Activated CD8-positive, alpha-beta memory T cell treated with anti-CD3 and anti-CD28 coated beads, Interleukin-2, amount 10 ng/mL, durations not matched to agents 7 days and 5 days (primary cell): Measurements from ENCODE around the gene TDRKH. TPM values are rescaled to one million over a fixed set of nuclear protein-coding genes. Genes with fewer than 3 reads are reported as not detected.
A peak's percentile ranks its signal among the peaks of the same experiment; 100 is the strongest.

Experiments
- ATAC-seq: fragments of 150-1000 bp; cut with Tn5 transposase; one replicate; pipeline ENCODE4 v1.10.0; 2021; ENCODE audit warnings: moderate library complexity
- CTCF ChIA-PET: fragments of 350-600 bp; sonication (Branson Sonifier 250); formaldehyde crosslinking; loops from one replicate; lab custom pipeline; 2021; ENCODE audit warnings: antibody characterized with exemption; lab: Charles Lee
- DNase-seq: peaks from one replicate; pipeline ENCODE4 v3.0.0-alpha.2; 2020
- H3K27ac Mint-ChIP-seq: one replicate; pipeline ENCODE4 v1.8.0; 2021; ENCODE audit warnings: mild to moderate bottlenecking, mixed read lengths
- H3K27me3 Mint-ChIP-seq: one replicate; pipeline ENCODE4 v1.8.0; 2021; ENCODE audit warnings: mixed read lengths
- H3K36me3 Mint-ChIP-seq: one replicate; pipeline ENCODE4 v1.8.0; 2021; ENCODE audit warnings: mild to moderate bottlenecking, mixed read lengths
- H3K4me1 Mint-ChIP-seq: one replicate; pipeline ENCODE4 v1.8.0; 2021; ENCODE audit warnings: mixed read lengths
- H3K4me3 Mint-ChIP-seq: one replicate; pipeline ENCODE4 v1.8.0; 2021; ENCODE audit warnings: mild to moderate bottlenecking, moderate library complexity, mixed read lengths
- H3K9me3 Mint-ChIP-seq: one replicate; pipeline ENCODE4 v1.8.0; 2022; ENCODE audit warnings: low read depth, mixed read lengths
- total RNA-seq, 2 experiments: library from RNA; stranded (reverse); gene quantifications; one replicate each; pipeline ENCODE4 v1.2.3, GENCODE V29; 2021

Gene TDRKH
- total RNA-seq, 2 experiments from 2014 or later: 16.4 to 17.1 TPM

DNA sequence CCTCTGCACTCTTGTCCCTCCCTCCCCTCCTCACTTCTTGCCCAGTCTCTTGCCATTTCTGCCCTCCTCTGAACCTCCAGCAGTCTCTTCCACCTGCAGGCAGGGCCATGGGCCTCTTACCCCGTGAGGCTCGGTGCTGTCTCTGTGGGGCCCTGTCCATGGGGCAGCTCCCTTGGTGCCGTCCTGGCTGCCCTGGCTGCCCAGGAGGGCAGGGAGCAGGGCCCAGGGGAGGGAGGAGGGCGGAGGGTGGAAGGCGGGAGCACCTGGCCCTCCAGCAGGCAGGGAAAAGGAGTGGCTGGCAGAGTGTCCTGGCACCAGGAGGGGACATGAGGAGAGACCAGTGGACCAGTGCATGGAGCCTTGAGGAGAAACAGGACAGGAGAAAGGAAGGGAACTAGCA is 41.3 kb upstream of the TDRKH start, which contains the start of gene RORC:
Gene RORC (minus strand): TSS at position 198 of the 400 bp plus-strand sequence. CDS start 38 bp downstream, at position 160.
- ATAC-seq: no peak
- peak within 1 kb of the TSS; percentile 81 for H3K27ac Mint-ChIP-seq
- CTCF ChIA-PET: interaction anchor here (0.8 to 1.5 kb wide), 2 partner anchors 20 to 238 kb away, joined by 3 read pairs; no protein-coding TSS in a partner anchor
- no peak for DNase-seq
- H3K9me3 Mint-ChIP-seq: no peaks in the 10 kb centered on the region
- H3K27me3 Mint-ChIP-seq: no peaks in the 10 kb centered on the region
- H3K4me1 Mint-ChIP-seq: peaks cover 73% of the 10 kb centered on the region
- H3K36me3 Mint-ChIP-seq: no peaks in the 10 kb centered on the region
- no peak within 1 kb of the TSS for H3K4me3 Mint-ChIP-seq

DNA sequence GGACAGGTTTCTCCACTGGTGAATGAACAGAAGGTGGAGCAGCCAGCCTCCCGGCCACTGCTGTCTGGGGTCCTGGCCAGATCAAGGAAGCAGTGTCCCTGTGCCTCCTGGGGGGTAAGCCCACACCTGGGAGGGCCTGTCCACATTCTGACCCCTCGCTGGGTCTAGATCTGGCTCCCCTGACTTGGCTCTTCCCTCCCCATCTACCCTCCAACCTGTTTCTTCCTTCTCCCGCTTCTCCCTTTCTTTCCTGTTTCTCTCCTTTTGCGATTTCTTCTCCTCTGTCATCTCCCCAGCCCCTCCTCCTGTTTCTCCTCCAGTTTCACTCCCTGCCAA is 40.9 kb upstream of the TDRKH start:
- CTCF ChIA-PET: interaction anchor here (0.6 to 1.5 kb wide), 4 partner anchors 11 to 237 kb away, joined by 3 to 5 read pairs (median 3); no protein-coding TSS in a partner anchor

DNA sequence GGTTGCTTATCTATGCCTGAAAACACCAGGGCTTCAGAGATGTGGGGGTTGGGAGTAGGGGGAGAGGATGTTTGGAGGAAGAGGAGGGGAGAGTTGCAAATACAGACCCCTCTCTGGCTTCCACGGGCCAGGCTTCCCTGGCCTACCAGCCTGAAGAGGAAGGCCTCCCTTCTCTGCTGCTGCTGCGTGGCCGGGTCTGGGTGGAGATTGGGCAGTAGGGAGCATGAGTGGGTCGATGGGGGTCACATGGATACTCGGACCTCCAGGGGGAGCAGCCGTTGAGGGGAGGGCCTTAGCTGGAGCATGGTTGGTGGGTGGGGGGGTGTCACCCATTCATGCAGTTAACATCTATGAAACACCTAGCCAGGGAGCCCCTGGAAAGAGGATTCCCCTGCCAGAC is 39.8 kb upstream of the TDRKH start:
- Mint-ChIP-seq H3K27me3 (no peaks in the 10 kb centered on the region), H3K36me3 (no peaks in the 10 kb centered on the region), H3K4me1 (peaks cover 73% of the 10 kb centered on the region), H3K27ac (peak overlapping the region; percentile 83), H3K9me3 (no peaks in the 10 kb centered on the region), H3K4me3 (no peak overlapping the region)
- no peak for ATAC-seq
- CTCF ChIA-PET: interaction anchor here (0.7 to 1.1 kb wide), 10 partner anchors 8 to 293 kb away, joined by 3 to 6 read pairs (median 4); partner anchors contain the start of gene C2CD4D
- DNase-seq: no peak

More for the DNA sequence above, 40.9 kb upstream of the TDRKH start:
- H3K4me3 Mint-ChIP-seq: no peak overlapping the region
- ATAC-seq: no peak
- H3K4me1 Mint-ChIP-seq: peaks cover 72% of the 10 kb centered on the region
- peak overlapping the region; percentile 81 for H3K27ac Mint-ChIP-seq
- no peaks in the 10 kb centered on the region for H3K36me3 Mint-ChIP-seq
- no peak for DNase-seq
- no peaks in the 10 kb centered on the region for H3K27me3 Mint-ChIP-seq
- H3K9me3 Mint-ChIP-seq: no peaks in the 10 kb centered on the region

DNA sequence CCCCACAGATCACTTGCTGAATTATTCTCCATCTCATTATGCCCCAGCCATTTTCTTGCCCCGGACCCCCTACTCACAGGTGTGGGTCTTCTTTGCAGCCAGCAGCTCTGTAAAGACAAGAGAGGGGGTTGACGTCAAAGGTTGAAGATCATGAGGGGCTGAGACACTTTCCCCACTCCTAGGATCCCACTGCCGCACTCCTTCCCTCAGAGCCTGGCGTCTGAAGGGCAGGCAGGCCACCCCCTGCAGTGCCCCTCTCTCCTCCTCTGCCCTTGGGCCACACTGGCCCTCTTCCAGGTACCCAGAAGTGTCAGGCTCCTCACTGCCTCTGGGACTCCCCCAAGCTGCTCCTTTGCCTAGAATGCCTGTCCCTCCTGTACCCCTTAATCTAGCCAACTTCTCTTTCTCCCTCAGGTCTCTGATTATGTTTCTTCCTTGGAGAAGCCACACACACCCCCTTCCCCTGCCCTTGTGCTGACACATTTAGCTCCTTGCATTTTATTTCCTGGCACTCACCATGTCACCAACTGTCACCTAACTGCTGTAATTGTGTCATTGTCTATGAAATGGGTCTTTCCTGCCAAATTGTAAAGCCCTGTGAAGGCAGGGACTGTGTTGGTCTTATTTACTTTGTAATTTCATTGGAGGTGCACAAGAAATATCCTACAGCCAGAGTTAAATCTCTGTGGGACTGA is 39.2 kb upstream of the TDRKH start:
- H3K9me3 Mint-ChIP-seq: no peaks in the 10 kb centered on the region
- CTCF ChIA-PET: interaction anchor here (1.0 to 1.1 kb wide), 2 partner anchors 14 to 17 kb away, joined by 4 to 6 read pairs; no protein-coding TSS in a partner anchor
- H3K27me3 Mint-ChIP-seq: no peaks in the 10 kb centered on the region
- ATAC-seq: peak; percentile 11
- H3K27ac Mint-ChIP-seq: peak overlapping the region; percentile 83
- H3K4me3 Mint-ChIP-seq: peak overlapping the region; percentile 48
- H3K4me1 Mint-ChIP-seq: peaks cover 68% of the 10 kb centered on the region
- no peak for DNase-seq
- no peaks in the 10 kb centered on the region for H3K36me3 Mint-ChIP-seq

DNA sequence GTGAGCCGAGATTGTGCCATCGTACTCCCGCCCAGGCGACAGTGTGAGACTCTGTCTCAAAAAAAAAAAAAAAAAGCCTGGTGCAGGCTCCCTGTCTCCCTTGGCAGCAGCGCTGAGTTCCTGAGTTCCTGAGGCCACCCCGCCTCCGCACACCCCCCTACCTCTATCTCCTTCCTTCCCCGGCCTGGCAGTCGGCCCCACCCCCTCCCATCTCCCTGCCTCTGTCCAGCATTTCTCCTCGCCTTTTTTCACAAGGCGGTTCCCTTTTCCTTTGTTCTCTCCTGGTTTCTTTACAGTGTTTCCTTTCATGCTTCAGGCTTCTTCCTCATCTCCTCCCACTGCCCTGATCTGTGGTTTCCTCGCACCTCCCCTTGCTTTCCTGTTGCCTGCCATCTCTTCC is 38.6 kb upstream of the TDRKH start:
- DNase-seq: no peak
- peak overlapping the region; percentile 83 for H3K27ac Mint-ChIP-seq
- H3K4me3 Mint-ChIP-seq: peak overlapping the region; percentile 48
- CTCF ChIA-PET: interaction anchor here (1.5 kb wide), 1 partner anchor 8 kb away, joined by 4 read pairs; no protein-coding TSS in a partner anchor
- H3K36me3 Mint-ChIP-seq: no peaks in the 10 kb centered on the region
- ATAC-seq: no peak
- peaks cover 63% of the 10 kb centered on the region for H3K4me1 Mint-ChIP-seq
- H3K9me3 Mint-ChIP-seq: no peaks in the 10 kb centered on the region
- H3K27me3 Mint-ChIP-seq: no peaks in the 10 kb centered on the region

DNA sequence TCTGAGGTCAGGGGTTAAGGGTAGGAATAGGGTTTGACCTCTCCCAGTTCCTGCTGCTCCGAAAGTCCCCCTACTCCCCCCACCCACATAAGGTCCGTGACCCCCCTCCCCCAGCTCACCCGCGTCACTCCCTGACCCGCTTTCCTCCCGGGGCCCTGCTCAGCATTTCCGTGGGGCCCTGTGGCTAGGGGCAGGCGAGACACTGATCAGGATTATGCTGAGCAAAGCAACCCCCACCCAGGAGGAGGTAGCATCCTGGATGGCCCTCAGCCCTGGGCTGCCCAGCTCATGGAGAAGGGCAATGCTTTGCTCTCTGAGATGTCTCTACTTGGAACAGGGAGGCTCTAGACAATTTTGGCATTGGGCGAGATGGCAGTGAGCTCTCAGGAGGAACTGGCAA is 37.6 kb upstream of the TDRKH start:
- CTCF ChIA-PET: interaction anchor here (0.9 to 1.5 kb wide), 2 partner anchors 9 to 39 kb away, joined by 3 to 4 read pairs; no protein-coding TSS in a partner anchor
- Mint-ChIP-seq H3K27ac (no peak overlapping the region), H3K4me3 (no peak overlapping the region), H3K4me1 (peaks cover 59% of the 10 kb centered on the region), H3K36me3 (no peaks in the 10 kb centered on the region), H3K9me3 (no peaks in the 10 kb centered on the region), H3K27me3 (no peaks in the 10 kb centered on the region)
- DNase-seq (no peak), ATAC-seq (no peak)

DNA sequence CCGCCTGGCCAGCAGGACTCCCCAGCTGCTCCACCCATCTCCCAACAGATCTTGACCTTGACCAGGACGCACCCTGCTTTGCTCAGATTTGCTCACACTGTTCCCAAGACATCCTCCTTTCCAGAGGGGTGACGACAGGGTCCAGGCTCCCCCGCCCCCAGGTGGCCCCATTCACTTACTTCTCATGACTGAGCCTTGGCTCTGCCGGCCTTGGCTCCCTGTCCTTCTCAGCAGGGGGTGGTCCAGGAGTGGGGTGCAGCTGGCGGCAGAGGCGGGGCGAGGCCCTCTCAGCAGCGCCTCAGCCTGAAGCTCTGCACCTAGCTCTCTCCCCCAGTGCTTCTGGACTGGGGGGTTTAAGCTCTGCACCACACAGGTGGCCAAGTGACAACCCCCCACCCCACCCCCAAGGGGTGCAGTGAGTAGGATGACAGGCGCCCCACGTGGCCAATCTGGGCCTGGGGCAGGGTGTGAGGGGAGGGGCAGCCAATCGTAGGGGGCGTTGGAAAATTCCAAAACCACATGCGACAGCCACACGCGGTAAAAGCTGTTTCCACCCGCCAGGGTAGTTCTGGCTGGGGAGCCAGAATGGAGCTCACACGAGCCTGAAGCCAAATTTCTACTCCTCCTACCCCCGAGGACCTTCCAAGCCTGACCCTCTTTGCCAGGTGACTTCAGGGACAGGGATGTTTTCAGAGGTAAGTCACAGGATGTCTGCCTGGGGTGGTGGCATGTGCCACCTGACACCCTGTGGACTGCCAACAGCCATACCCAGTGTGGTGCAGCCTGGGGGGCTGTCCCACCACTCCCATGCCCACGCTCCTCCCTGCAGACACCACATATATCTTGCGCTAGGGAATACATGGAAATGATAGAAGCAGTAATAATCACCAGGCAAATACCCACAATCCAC is 35.7 kb upstream of the TDRKH start:
- no peak overlapping the region for H3K4me3 Mint-ChIP-seq
- DNase-seq (no peak), ATAC-seq (no peak)
- H3K4me1 Mint-ChIP-seq: peaks cover 64% of the 10 kb centered on the region
- no peaks in the 10 kb centered on the region for H3K9me3 Mint-ChIP-seq
- CTCF ChIA-PET: interaction anchor here (0.8 kb wide), 1 partner anchor 9 kb away, joined by 3 read pairs; no protein-coding TSS in a partner anchor
- H3K27ac Mint-ChIP-seq: no peak overlapping the region
- no peaks in the 10 kb centered on the region for H3K36me3 Mint-ChIP-seq
- no peaks in the 10 kb centered on the region for H3K27me3 Mint-ChIP-seq

DNA sequence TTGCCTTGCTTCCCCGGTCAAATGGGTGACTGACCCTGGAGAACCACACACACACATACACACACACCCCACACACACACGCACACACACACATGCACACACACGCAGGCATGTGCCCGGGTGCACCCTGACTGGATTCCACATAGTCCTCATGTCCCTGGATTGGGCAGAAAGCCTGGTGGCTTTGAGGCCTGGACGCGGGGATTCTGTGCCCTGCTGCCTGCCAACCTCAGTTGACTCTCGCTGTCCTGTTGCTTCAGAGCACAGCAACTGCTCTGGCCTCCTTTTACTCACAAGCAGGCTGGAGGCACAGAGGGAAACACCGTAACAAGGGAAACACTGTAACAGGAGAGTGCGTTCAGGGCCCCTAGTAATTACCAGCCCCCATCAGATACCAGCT is 34.9 kb upstream of the TDRKH start:
- CTCF ChIA-PET: interaction anchor here (0.6 to 1.4 kb wide), 2 partner anchors 11 to 392 kb away, joined by 3 to 5 read pairs; no protein-coding TSS in a partner anchor
- Mint-ChIP-seq H3K27ac (no peak overlapping the region), H3K4me1 (peaks cover 64% of the 10 kb centered on the region), H3K4me3 (no peak overlapping the region), H3K9me3 (no peaks in the 10 kb centered on the region), H3K27me3 (no peaks in the 10 kb centered on the region), H3K36me3 (no peaks in the 10 kb centered on the region)
- DNase-seq (no peak), ATAC-seq (no peak)

DNA sequence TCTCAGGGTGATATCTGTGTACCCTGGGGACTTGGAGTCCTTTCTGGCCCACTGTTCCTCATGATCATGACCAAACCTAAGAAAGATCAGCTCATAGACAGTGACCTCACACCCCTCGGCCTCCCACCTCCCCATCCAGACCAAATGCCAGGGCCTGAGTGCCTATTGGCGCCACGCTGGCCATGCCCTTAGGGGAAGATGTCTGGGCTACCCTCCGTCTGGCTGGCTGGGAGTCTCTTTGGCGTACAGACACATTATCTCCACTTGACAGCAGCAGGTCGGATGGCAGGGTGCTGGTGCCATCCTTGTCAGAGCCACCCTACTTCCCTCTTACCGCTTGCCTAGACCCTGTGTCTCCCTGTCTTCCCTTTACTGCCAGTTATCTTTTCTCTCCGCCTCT is 32.9 kb upstream of the TDRKH start:
- Mint-ChIP-seq H3K9me3 (no peaks in the 10 kb centered on the region), H3K27me3 (no peaks in the 10 kb centered on the region), H3K36me3 (no peaks in the 10 kb centered on the region), H3K4me1 (peaks cover 51% of the 10 kb centered on the region), H3K27ac (no peak overlapping the region), H3K4me3 (no peak overlapping the region)
- ATAC-seq: no peak
- CTCF ChIA-PET: interaction anchor here (1.6 to 2.9 kb wide), 2 partner anchors 11 to 14 kb away, joined by 6 to 7 read pairs; no protein-coding TSS in a partner anchor
- no peak for DNase-seq

DNA sequence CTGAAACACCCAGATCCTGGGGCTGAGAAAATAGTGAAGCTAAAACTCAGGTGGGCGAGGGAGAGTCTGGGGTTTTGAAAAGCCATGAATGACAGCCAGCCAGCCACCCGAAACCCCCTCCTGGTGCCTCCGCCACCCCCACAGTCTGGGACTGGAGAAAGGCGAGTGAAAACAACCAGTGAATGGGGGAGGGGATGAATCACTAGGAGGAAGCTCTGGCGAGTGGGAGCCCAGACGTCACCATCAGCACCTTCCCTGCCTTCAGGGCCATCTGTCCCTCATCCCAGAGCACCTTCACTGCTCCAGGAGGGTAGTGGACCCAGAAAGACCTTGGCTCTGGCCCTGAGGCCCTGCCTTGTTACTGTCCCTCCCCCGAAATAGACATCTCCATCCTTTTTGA is 32.1 kb upstream of the TDRKH start:
- H3K36me3 Mint-ChIP-seq: no peaks in the 10 kb centered on the region
- H3K27me3 Mint-ChIP-seq: no peaks in the 10 kb centered on the region
- H3K4me3 Mint-ChIP-seq: no peak overlapping the region
- H3K9me3 Mint-ChIP-seq: no peaks in the 10 kb centered on the region
- CTCF ChIA-PET: interaction anchor here (0.6 to 2.9 kb wide), 5 partner anchors 8 to 33 kb away, joined by 3 to 7 read pairs (median 4); partner anchors contain the start of gene C2CD4D
- peak overlapping the region; percentile 49 for H3K27ac Mint-ChIP-seq
- peaks cover 43% of the 10 kb centered on the region for H3K4me1 Mint-ChIP-seq
- DNase-seq (no peak), ATAC-seq (no peak)

DNA sequence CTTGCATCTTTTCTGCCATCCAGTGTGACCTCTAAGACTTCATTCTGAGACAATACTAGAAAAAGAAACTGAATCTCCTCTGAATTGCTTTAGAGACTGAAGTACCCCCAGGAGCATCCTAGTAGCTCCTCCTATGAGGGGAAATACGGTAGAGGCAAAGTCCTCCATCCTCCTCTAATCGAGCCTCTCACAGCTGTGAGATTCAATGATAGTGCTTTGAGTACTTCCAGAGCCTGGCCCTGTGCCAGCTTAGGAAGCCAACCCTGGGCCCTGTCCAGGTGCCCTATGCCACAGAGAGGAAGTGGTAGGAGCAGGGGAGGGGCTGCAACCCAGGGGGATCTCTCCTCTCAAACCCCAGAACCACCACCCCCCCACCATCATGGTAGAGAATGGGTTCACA is 30.6 kb upstream of the TDRKH start:
- ATAC-seq: peak; percentile 32
- no peaks in the 10 kb centered on the region for H3K9me3 Mint-ChIP-seq
- H3K36me3 Mint-ChIP-seq: no peaks in the 10 kb centered on the region
- CTCF ChIA-PET: interaction anchor here (0.8 to 1.1 kb wide), 6 partner anchors 9 to 62 kb away, joined by 3 to 5 read pairs (median 4); partner anchors contain the start of gene MRPL9
- peak overlapping the region; percentile 6 for H3K27ac Mint-ChIP-seq
- H3K4me3 Mint-ChIP-seq: no peak overlapping the region
- H3K4me1 Mint-ChIP-seq: peaks cover 50% of the 10 kb centered on the region
- no peak for DNase-seq
- H3K27me3 Mint-ChIP-seq: no peaks in the 10 kb centered on the region

DNA sequence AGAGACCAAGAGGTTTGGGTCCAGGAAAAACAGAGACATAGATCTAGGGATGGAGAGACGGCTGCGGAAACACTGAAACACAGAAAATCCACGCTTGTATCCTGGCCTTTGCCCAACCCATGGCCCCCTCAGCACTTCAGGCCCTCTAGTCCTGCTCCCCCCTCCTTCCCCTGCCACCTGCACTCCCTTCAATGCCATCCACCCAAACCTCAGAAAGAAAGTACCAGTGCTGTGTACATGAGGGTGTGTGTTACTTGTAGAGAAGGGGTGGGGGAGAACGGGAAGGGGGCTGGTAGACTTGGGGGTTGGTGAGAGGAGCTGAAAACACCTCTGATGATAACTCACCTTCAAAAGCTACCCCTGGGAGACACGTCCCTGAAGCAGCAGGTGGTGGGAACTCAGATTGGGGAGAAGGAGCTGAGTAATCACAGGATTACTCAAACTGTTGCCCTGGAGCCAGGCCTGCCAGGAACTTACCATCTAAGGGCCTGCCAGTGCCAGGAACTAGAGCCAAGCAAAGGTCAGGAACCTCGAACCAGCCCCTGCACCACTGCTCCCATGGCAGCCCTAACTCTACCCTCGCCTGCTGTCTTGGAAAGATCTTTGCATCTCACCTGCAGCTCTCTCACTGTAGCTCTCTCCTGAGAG is 29.8 kb upstream of the TDRKH start:
- no peak overlapping the region for H3K27ac Mint-ChIP-seq
- no peak overlapping the region for H3K4me3 Mint-ChIP-seq
- H3K9me3 Mint-ChIP-seq: no peaks in the 10 kb centered on the region
- DNase-seq (no peak), ATAC-seq (no peak)
- H3K27me3 Mint-ChIP-seq: no peaks in the 10 kb centered on the region
- no peaks in the 10 kb centered on the region for H3K36me3 Mint-ChIP-seq
- CTCF ChIA-PET: interaction anchor here (0.8 to 1.1 kb wide), 7 partner anchors 9 to 61 kb away, joined by 3 to 5 read pairs (median 4); partner anchors contain the start of gene MRPL9
- H3K4me1 Mint-ChIP-seq: peaks cover 58% of the 10 kb centered on the region
